Osteoblast (primary cell): ENCODE measurements around the gene STX18. TPM values are rescaled to one million over a fixed set of nuclear protein-coding genes. Genes with fewer than 3 reads are reported as not detected.
"Not testable (repeated sequence)": the region's sequence is repeated elsewhere in the genome, so short reads cannot be mapped to it uniquely, and the experiment has no call there.

Experiments
- DNase-seq: peaks from one replicate; pipeline ENCODE4 v3.0.0; 2011; ENCODE audit warnings: low spot score, mixed read lengths; ENCODE audit not compliant: insufficient read length; ENCODE audit errors: missing footprints
- H2AFZ ChIP-seq: 2 replicates; pipeline ENCODE4 v1.6.0; 2011; ENCODE audit warnings: mild to moderate bottlenecking, low read length
- H3K27ac ChIP-seq: 2 replicates; pipeline ENCODE4 v1.5.1; 2011; ENCODE audit warnings: mild to moderate bottlenecking, low read depth, low read length, moderate library complexity
- H3K27me3 ChIP-seq: 2 replicates; pipeline ENCODE4 v1.6.0; 2012; ENCODE audit warnings: mild to moderate bottlenecking, control low read depth, inconsistent platforms, low read length, moderate library complexity; ENCODE audit not compliant: insufficient read depth
- H3K36me3 ChIP-seq: 2 replicates; pipeline ENCODE4 v1.5.1; 2011; ENCODE audit warnings: mild to moderate bottlenecking, low read length, control low read depth, moderate library complexity; ENCODE audit not compliant: insufficient read depth
- H3K4me1 ChIP-seq: 2 replicates; pipeline ENCODE4 v1.5.1; 2011; ENCODE audit warnings: mild to moderate bottlenecking, low read length, control low read depth, moderate library complexity; ENCODE audit not compliant: insufficient read depth
- H3K4me2 ChIP-seq: 2 replicates; pipeline ENCODE4 v1.6.0; 2011; ENCODE audit warnings: mild to moderate bottlenecking, low read length; ENCODE audit not compliant: insufficient read depth
- H3K4me3 ChIP-seq: fragments of 200-600 bp; sonication (generic); 3 replicates; pipeline ENCODE4 v1.5.1; 2012; ENCODE audit warnings: mild to moderate bottlenecking, low read length, inconsistent platforms; ENCODE audit not compliant: insufficient read depth
- H3K79me2 ChIP-seq: 2 replicates; pipeline ENCODE4 v1.6.0; 2012; ENCODE audit warnings: mild to moderate bottlenecking, low read length, control low read depth, inconsistent platforms; ENCODE audit not compliant: insufficient read depth
- H3K9me3 ChIP-seq: 2 replicates; pipeline ENCODE4 v1.5.1; 2011; ENCODE audit warnings: low read depth, low read length, control low read depth
- H4K20me1 ChIP-seq: 2 replicates; pipeline ENCODE4 v1.6.0; 2012; ENCODE audit warnings: mild to moderate bottlenecking, low read length, control low read depth; ENCODE audit not compliant: insufficient read depth
- CTCF ChIP-seq: IDR thresholded peaks from 2 replicates; pipeline ENCODE4 v1.5.1; 2011; ENCODE audit warnings: mild to moderate bottlenecking, low read depth, low read length, moderate library complexity; ENCODE audit errors: extremely low read depth
- total RNA-seq: library from RNA; depleted of rRNA; stranded (reverse); fragments of >200 nt; gene quantifications from 2 replicates; pipeline ENCODE4 v1.2.3, GENCODE V29; 2012

The STX18 gene
- total RNA-seq, 1 donor, result 23.9 TPM

GRCh38 chr4:4572821-4573220 lies 31.0 kb upstream of the STX18 start:
- no peak for TF ChIP-seq CTCF
- peaks cover 4% of the 10 kb centered on the region for H3K4me1 ChIP-seq
- no peaks in the 10 kb centered on the region for H3K79me2 ChIP-seq
- no peaks in the 10 kb centered on the region for H3K27me3 ChIP-seq
- no peak overlapping the region for H3K4me3 ChIP-seq
- H2AFZ ChIP-seq, result no peak overlapping the region
- no peaks in the 10 kb centered on the region for H4K20me1 ChIP-seq
- H3K4me2 ChIP-seq, result no peak overlapping the region
- H3K9me3 ChIP-seq, result no peaks in the 10 kb centered on the region
- H3K36me3 ChIP-seq, result no peaks in the 10 kb centered on the region
- peak; percentile 56 for DNase-seq
- H3K27ac ChIP-seq, result no peak overlapping the region

DNA sequence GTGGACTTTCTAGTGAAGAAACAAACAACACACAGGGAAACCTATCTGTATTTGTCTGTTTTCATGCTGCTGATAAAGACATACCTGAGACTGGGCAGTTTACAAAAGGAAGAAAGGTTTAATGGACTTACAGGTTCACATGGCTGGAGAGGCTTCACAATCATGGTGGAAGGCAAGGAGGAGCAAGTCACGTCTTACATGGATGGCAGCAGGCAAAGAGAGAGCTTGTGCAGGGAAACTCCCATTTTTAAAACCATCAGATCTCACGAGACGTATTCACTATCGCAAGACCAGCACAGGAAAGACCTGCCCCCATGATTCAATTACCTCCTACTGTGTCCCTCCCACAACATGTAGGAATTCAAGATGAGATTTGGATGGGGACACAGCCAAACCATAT lies 28.0 kb upstream of the STX18 start:
- H3K4me2 ChIP-seq, H3K27me3 ChIP-seq, H3K27ac ChIP-seq, H3K4me3 ChIP-seq, DNase-seq, H3K4me1 ChIP-seq, H2AFZ ChIP-seq, H3K36me3 ChIP-seq, H4K20me1 ChIP-seq, H3K79me2 ChIP-seq, H3K9me3 ChIP-seq: not testable (repeated sequence)

DNA sequence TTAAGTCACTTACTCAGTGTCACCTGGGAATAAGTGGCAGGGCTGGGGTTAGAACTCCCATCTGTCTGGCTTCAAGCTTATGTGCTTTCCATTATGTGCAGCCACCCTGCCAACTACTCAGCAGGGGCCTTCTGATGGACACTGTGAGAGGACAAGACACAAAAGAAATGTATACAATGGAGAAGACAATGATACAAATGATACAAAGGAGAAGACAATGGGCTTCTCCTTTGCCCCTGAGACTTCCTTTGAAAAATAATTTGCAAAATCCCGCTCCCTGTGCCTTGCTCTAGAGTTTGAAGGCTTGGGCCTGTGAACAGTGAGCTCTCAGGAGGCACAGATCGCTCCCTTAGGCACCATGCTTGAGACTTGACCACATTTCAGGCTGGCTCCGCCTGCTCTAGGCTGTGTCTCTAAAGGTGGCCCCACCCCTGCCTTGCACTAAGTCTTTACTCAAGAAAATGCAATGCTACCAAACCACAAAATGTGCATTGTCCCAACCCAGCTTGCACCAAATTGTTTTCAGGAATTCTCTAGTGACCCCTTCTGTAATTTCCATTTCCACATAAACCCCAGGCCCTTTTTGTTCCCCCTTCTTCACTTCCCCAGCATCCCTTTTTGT lies 27.1 kb upstream of the STX18 start:
- no peak for DNase-seq
- Histone ChIP-seq H3K4me3 (no peak overlapping the region), H3K27me3 (no peaks in the 10 kb centered on the region), H3K27ac (no peak overlapping the region), H2AFZ (no peak overlapping the region), H3K36me3 (no peaks in the 10 kb centered on the region), H3K79me2 (no peaks in the 10 kb centered on the region), H3K4me2 (no peak overlapping the region), H3K4me1 (no peaks in the 10 kb centered on the region), H4K20me1 (no peaks in the 10 kb centered on the region), H3K9me3 (no peaks in the 10 kb centered on the region)
- TF ChIP-seq CTCF, result no peak

- DNase-seq, H3K27ac ChIP-seq, H3K79me2 ChIP-seq, H3K36me3 ChIP-seq, H2AFZ ChIP-seq, H4K20me1 ChIP-seq, H3K9me3 ChIP-seq, H3K4me1 ChIP-seq, H3K4me3 ChIP-seq, H3K27me3 ChIP-seq, H3K4me2 ChIP-seq: not testable (repeated sequence)
These were observed 24.5 kb upstream of the STX18 start for GRCh38 chr4:4566359-4566758.

- H3K4me2 ChIP-seq, result no peak overlapping the region
- no peaks in the 10 kb centered on the region for H4K20me1 ChIP-seq
- H3K79me2 ChIP-seq, result no peaks in the 10 kb centered on the region
- H3K27me3 ChIP-seq, result peaks cover 8% of the 10 kb centered on the region
- H3K4me1 ChIP-seq, result peaks cover 5% of the 10 kb centered on the region
- no peak overlapping the region for H2AFZ ChIP-seq
- DNase-seq, result no peak
- no peaks in the 10 kb centered on the region for H3K36me3 ChIP-seq
- no peak overlapping the region for H3K4me3 ChIP-seq
- no peak for TF ChIP-seq CTCF
- H3K27ac ChIP-seq, result no peak overlapping the region
- H3K9me3 ChIP-seq, result no peaks in the 10 kb centered on the region
These were observed 22.7 kb upstream of the STX18 start for GRCh38 chr4:4564522-4564921.
